SU-DHL-6 (cell line): ENCODE measurements around the gene ICA1.

Experiments
- H2AFZ ChIP-seq: fragments of 200-600 bp; sonication (generic); 2 replicates; pipeline ENCODE4 v1.6.1; 2014; ENCODE audit warnings: low read depth, mild to moderate bottlenecking, moderate library complexity, mixed read lengths, antibody characterized with exemption, low read length; ENCODE audit not compliant: severe bottlenecking
- H3F3A ChIP-seq: fragments of 200-600 bp; shearing (Covaris generic); 2 replicates; pipeline ENCODE4 v1.6.0; 2016; ENCODE audit warnings: antibody characterized with exemption, mild to moderate bottlenecking; ENCODE audit not compliant: insufficient read depth
- H3K27ac ChIP-seq: fragments of 200-600 bp; sonication (generic); 2 replicates; pipeline ENCODE4 v1.5.1; 2016; ENCODE audit warnings: low read depth, mild to moderate bottlenecking, low read length, moderate library complexity, mixed read lengths
- H3K27me3 ChIP-seq: fragments of 200-600 bp; sonication (generic), shearing (Covaris generic); 2 replicates; pipeline ENCODE4 v1.6.0; 2014; ENCODE audit warnings: mild to moderate bottlenecking, low read length
- H3K36me3 ChIP-seq: fragments of 200-600 bp; sonication (generic); 2 replicates; pipeline ENCODE4 v1.6.1; 2014; ENCODE audit warnings: mild to moderate bottlenecking, low read length, mixed read lengths
- H3K4me2 ChIP-seq: fragments of 300-600, 200-600 bp; shearing (Covaris generic), sonication (generic); 2 replicates; pipeline ENCODE4 v1.6.0; 2014; ENCODE audit warnings: low read length, low read depth, mild to moderate bottlenecking; ENCODE audit not compliant: poor library complexity, severe bottlenecking
- H3K4me3 ChIP-seq: fragments of 200-600 bp; sonication (generic); 2 replicates; pipeline ENCODE4 v1.5.1; 2014; ENCODE audit warnings: antibody characterized with exemption, low read length, mild to moderate bottlenecking, mixed read lengths; ENCODE audit not compliant: insufficient read depth, poor library complexity, severe bottlenecking
- H3K79me2 ChIP-seq: fragments of 200-600 bp; sonication (generic); 2 replicates; pipeline ENCODE4 v1.6.1; 2014; ENCODE audit warnings: mild to moderate bottlenecking, low read length, moderate library complexity; ENCODE audit not compliant: insufficient read depth
- H3K9ac ChIP-seq: fragments of 200-600 bp; sonication (generic); 2 replicates; pipeline ENCODE4 v1.7.0; 2014; ENCODE audit warnings: mild to moderate bottlenecking, low read length
- H3K9me2 ChIP-seq: fragments of 200-600 bp; sonication (generic); replicated peaks from 2 replicates; pipeline ENCODE4 v1.6.1; 2014; ENCODE audit warnings: low read length; ENCODE audit not compliant: insufficient read depth
- H3K9me3 ChIP-seq: fragments of 200-600 bp; sonication (generic); 2 replicates; pipeline ENCODE4 v1.6.1; 2014; ENCODE audit warnings: low read length, mixed read lengths; ENCODE audit not compliant: insufficient read depth
- H4K20me1 ChIP-seq: fragments of 200-600 bp; sonication (generic); 2 replicates; pipeline ENCODE4 v1.6.1; 2014; ENCODE audit warnings: low read depth, mild to moderate bottlenecking, antibody characterized with exemption, low read length, moderate library complexity, mixed read lengths
- CTCF ChIP-seq: fragments of 200-600 bp; sonication (generic); IDR thresholded peaks from one replicate; pipeline ENCODE4 v1.5.1; 2017; ENCODE audit warnings: antibody characterized with exemption, mild to moderate bottlenecking, low read length, moderate library complexity; ENCODE audit not compliant: insufficient read depth, poor library complexity, severe bottlenecking
- EZH2phosphoT487 ChIP-seq: fragments of 200-600 bp; sonication (generic), shearing (Covaris generic); conservative IDR thresholded peaks from 2 replicates; pipeline ENCODE4 v1.6.1; 2018; ENCODE audit warnings: mild to moderate bottlenecking, antibody characterized with exemption, low read length, moderate library complexity, mixed read lengths

Gene ICA1

GRCh38 chr7:8221567-8221966 lies 40.4 kb downstream of the ICA1 start:
- H3K36me3 ChIP-seq: no peaks in the 10 kb centered on the region
- no peak overlapping the region for H2AFZ ChIP-seq
- H3K9me2 ChIP-seq: no peaks in the 10 kb centered on the region
- no peaks in the 10 kb centered on the region for H3F3A ChIP-seq
- no peaks in the 10 kb centered on the region for H3K79me2 ChIP-seq
- H3K9ac ChIP-seq: no peak overlapping the region
- H3K4me3 ChIP-seq: no peak overlapping the region
- no peaks in the 10 kb centered on the region for H4K20me1 ChIP-seq
- TF ChIP-seq EZH2phosphoT487 (no peak), CTCF (no peak)
- no peak overlapping the region for H3K27ac ChIP-seq
- no peaks in the 10 kb centered on the region for H3K9me3 ChIP-seq
- H3K27me3 ChIP-seq: no peaks in the 10 kb centered on the region
- no peak overlapping the region for H3K4me2 ChIP-seq

- H3K4me3 ChIP-seq: no peak overlapping the region
- no peaks in the 10 kb centered on the region for H3K27me3 ChIP-seq
- no peaks in the 10 kb centered on the region for H4K20me1 ChIP-seq
- H3K4me2 ChIP-seq: no peak overlapping the region
- H3K9me2 ChIP-seq: no peaks in the 10 kb centered on the region
- no peak overlapping the region for H3K27ac ChIP-seq
- H2AFZ ChIP-seq: no peak overlapping the region
- H3F3A ChIP-seq: no peaks in the 10 kb centered on the region
- no peaks in the 10 kb centered on the region for H3K79me2 ChIP-seq
- H3K36me3 ChIP-seq: no peaks in the 10 kb centered on the region
- TF ChIP-seq CTCF (no peak), EZH2phosphoT487 (no peak)
- H3K9ac ChIP-seq: no peak overlapping the region
- no peaks in the 10 kb centered on the region for H3K9me3 ChIP-seq
These were observed 40.9 kb downstream of the ICA1 start for GRCh38 chr7:8221101-8221495.

- H3K4me2 ChIP-seq: no peak overlapping the region
- H3K9me2 ChIP-seq: no peaks in the 10 kb centered on the region
- no peaks in the 10 kb centered on the region for H4K20me1 ChIP-seq
- no peak overlapping the region for H3K9ac ChIP-seq
- H3K27ac ChIP-seq: no peak overlapping the region
- no peaks in the 10 kb centered on the region for H3F3A ChIP-seq
- H3K27me3 ChIP-seq: no peaks in the 10 kb centered on the region
- no peaks in the 10 kb centered on the region for H3K36me3 ChIP-seq
- no peaks in the 10 kb centered on the region for H3K9me3 ChIP-seq
- TF ChIP-seq CTCF (no peak), EZH2phosphoT487 (no peak)
- H2AFZ ChIP-seq: no peak overlapping the region
- no peaks in the 10 kb centered on the region for H3K79me2 ChIP-seq
- no peak overlapping the region for H3K4me3 ChIP-seq
These were observed 41.4 kb downstream of the ICA1 start for GRCh38 chr7:8220376-8221100.
